ENCODE data around the gene KRTAP5-2.

GRCh38 chr11:1567052-1567720, 30.9 kb downstream of the KRTAP5-2 start:
- TF ChIP-seq EZH2 (IDR thresholded peaks at IDR 0.05) (no peak), FOXP2 (optimal IDR thresholded peaks at IDR 0.05; ENCODE audit: control extremely low read depth, extremely low read length, insufficient read depth) (no peak), POLR2AphosphoS5 (IDR thresholded peaks at IDR 0.05; ENCODE audit: borderline replicate concordance, low read depth, low read length) (no peak)
